ENCODE results near the gene CASP14. TPM values are rescaled to one million over a fixed set of nuclear protein-coding genes. Genes with fewer than 3 reads are reported as not detected.

Gene CASP14
- total RNA-seq, 1 experiment from 2014 or later = not detected

DNA sequence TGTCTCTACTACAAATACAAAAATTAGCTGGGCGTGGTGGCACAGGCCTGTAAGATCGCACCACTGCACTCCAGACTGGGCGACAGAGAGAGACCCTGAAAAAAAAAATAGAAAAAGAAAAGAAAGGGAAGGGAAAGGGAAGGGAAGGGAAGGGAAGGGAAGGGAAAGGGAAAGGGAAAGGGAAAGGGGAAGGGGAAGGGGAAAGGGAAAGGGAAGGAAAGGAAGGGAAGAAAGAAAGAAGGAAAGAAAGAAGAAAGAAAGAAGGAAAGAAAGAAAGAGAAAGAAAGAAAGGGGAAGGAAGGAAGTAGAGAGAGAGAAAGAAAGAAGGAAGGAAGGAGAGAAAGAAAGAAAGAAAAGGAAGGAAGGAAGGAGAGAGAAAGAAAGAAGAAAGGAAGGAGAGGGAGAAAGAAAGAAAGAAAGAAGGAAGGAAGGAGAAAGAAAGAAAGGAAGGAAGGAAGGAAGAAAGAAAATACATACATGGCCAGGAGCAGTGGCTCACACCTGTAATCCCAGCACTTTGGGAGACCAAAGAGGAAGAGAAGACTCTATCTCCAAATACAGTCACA, 49.8 kb downstream of the CASP14 start:
- Histone ChIP-seq H3K36me3 (ENCODE audit: insufficient read depth, low read length) (no peaks in the 10 kb centered on the region), H3K27ac (ENCODE audit: low read length) (no peak overlapping the region), H3K9me2 (replicated peaks; ENCODE audit: insufficient read depth, low read length) (no peaks in the 10 kb centered on the region), H3K27me3 (ENCODE audit: low read length) (no peaks in the 10 kb centered on the region), H2AFZ (ENCODE audit: low read length) (no peak overlapping the region), H3K4me3 (ENCODE audit: low read length) (no peak overlapping the region), H3K4me2 (ENCODE audit: low read depth, low read length, poor library complexity, severe bottlenecking) (no peak overlapping the region), H3K4me1 (ENCODE audit: low read length) (no peaks in the 10 kb centered on the region), H4K20me1 (ENCODE audit: insufficient read depth, low read depth, low read length) (no peaks in the 10 kb centered on the region), H3K9ac (ENCODE audit: low read length) (no peak overlapping the region), H3K9me3 (ENCODE audit: low read length) (no peaks in the 10 kb centered on the region), H3K79me2 (ENCODE audit: low read length) (no peaks in the 10 kb centered on the region)
- no peak for DNase-seq

DNA sequence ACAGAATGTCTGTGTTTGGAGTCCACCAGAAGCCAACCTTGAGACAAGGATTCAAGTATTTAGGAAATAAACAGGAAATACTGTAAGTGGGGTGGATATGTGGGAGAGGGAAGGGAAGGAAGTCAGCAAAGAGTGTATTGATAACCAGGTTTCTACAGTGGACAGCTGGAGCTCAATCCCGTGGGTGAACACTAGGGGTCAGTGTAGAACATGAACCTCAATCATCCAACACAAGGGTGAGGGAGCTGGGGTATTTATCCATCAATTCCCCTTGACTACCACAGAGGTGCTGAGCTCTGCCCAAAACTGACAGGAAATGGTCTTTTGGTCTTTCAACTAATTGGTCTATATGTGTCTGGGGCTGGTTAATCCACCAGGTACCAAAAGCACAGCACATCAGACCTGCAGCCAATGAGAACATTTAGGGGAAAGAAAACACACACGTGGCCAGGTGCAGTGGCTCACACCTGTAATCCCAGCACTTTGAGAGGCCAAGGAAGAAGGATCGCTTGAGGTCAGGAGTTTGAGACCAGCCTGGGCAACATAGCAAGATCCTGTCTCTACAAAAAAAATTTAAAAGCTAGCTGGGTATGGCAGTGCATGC, 52.3 kb downstream of the CASP14 start:
- Histone ChIP-seq H3K79me2 (ENCODE audit: low read length) (no peaks in the 10 kb centered on the region), H3K27me3 (ENCODE audit: low read length) (no peaks in the 10 kb centered on the region), H4K20me1 (ENCODE audit: insufficient read depth, low read depth, low read length) (no peaks in the 10 kb centered on the region), H3K4me2 (ENCODE audit: low read depth, low read length, poor library complexity, severe bottlenecking) (no peak overlapping the region), H3K4me3 (ENCODE audit: low read length) (no peak overlapping the region), H3K9ac (ENCODE audit: low read length) (no peak overlapping the region), H3K27ac (ENCODE audit: low read length) (no peak overlapping the region), H3K9me3 (ENCODE audit: low read length) (no peaks in the 10 kb centered on the region), H3K4me1 (ENCODE audit: low read length) (no peaks in the 10 kb centered on the region), H3K36me3 (ENCODE audit: insufficient read depth, low read length) (no peaks in the 10 kb centered on the region), H3K9me2 (replicated peaks; ENCODE audit: insufficient read depth, low read length) (no peaks in the 10 kb centered on the region), H2AFZ (ENCODE audit: low read length) (no peak overlapping the region)
- peak; percentile 84 for DNase-seq

DNA sequence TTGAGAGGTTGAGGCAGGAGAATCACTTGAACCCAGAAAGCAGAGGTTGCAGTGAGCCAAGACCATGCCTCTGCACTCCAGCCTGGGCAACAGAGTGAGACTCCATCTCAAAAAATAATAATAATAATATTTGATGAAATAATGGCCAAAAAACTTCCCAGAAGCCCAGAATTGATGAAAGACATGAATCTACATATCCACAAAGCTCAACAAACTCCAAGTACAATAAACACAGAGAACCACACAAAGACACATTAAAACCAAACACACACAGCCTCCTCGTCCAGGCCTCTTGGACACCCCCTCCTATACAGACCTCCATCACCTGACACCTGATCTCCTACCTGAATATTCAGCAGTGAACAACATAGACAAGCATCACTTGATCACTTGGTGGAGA, 54.7 kb downstream of the CASP14 start:
- H3K4me2 ChIP-seq (ENCODE audit: low read depth, low read length, poor library complexity, severe bottlenecking) = no peak overlapping the region
- H3K79me2 ChIP-seq (ENCODE audit: low read length) = no peaks in the 10 kb centered on the region
- H3K9ac ChIP-seq (ENCODE audit: low read length) = no peak overlapping the region
- no peaks in the 10 kb centered on the region for H3K4me1 ChIP-seq (ENCODE audit: low read length)
- no peaks in the 10 kb centered on the region for H3K9me3 ChIP-seq (ENCODE audit: low read length)
- no peaks in the 10 kb centered on the region for H3K27me3 ChIP-seq (ENCODE audit: low read length)
- H3K36me3 ChIP-seq (ENCODE audit: insufficient read depth, low read length) = no peaks in the 10 kb centered on the region
- no peaks in the 10 kb centered on the region for H4K20me1 ChIP-seq (ENCODE audit: insufficient read depth, low read depth, low read length)
- no peak overlapping the region for H3K27ac ChIP-seq (ENCODE audit: low read length)
- DNase-seq = no peak
- no peak overlapping the region for H2AFZ ChIP-seq (ENCODE audit: low read length)
- H3K4me3 ChIP-seq (ENCODE audit: low read length) = no peak overlapping the region
- H3K9me2 ChIP-seq (replicated peaks; ENCODE audit: insufficient read depth, low read length) = no peaks in the 10 kb centered on the region

DNA sequence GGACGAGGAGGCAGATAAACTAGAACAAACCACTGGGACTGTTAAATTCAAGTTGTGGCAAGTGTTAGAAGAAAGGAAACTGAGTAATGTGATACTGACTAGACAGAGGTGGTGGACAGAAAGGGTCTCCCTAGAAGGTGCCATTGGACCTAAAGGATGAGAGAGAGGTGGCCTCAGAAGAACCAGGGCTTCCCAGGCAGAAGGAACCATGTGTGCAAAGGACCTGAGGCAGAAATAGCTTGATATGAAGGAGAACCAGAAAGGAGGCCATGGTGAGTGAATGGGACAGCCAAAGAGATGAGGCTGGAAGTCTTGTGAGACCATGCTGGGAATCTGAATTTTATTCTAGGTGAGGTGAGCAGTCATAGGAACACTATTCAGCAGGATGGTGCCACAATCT, 55.1 kb downstream of the CASP14 start:
- Histone ChIP-seq H3K79me2 (ENCODE audit: low read length) (no peaks in the 10 kb centered on the region), H3K27me3 (ENCODE audit: low read length) (no peaks in the 10 kb centered on the region), H3K9me3 (ENCODE audit: low read length) (no peaks in the 10 kb centered on the region), H3K27ac (ENCODE audit: low read length) (no peak overlapping the region), H2AFZ (ENCODE audit: low read length) (no peak overlapping the region), H3K4me2 (ENCODE audit: low read depth, low read length, poor library complexity, severe bottlenecking) (no peak overlapping the region), H4K20me1 (ENCODE audit: insufficient read depth, low read depth, low read length) (no peaks in the 10 kb centered on the region), H3K4me1 (ENCODE audit: low read length) (no peaks in the 10 kb centered on the region), H3K4me3 (ENCODE audit: low read length) (no peak overlapping the region), H3K9me2 (replicated peaks; ENCODE audit: insufficient read depth, low read length) (no peaks in the 10 kb centered on the region), H3K9ac (ENCODE audit: low read length) (no peak overlapping the region), H3K36me3 (ENCODE audit: insufficient read depth, low read length) (no peaks in the 10 kb centered on the region)
- DNase-seq = no peak

DNA sequence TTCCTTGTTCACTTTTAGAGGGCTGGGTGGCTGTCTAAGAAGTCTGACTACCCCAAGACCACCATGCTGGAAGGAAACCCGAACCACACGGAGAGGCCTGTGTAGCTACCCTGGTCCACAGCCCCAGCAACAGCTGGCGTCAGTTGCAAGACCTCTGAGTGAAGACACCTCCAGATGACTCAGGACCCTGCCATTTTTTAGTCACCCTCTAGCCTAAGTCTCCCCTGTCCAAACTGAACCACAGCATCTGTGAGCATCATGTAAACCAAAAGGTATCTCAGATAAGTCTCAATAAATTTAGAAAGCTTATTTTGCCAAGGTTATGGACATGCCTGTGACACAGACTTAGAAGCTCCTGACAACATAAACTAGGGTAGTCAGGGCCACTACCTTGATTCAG, 55.8 kb downstream of the CASP14 start:
- Histone ChIP-seq H3K4me3 (ENCODE audit: low read length) (no peak overlapping the region), H3K79me2 (ENCODE audit: low read length) (no peaks in the 10 kb centered on the region), H3K4me2 (ENCODE audit: low read depth, low read length, poor library complexity, severe bottlenecking) (no peak overlapping the region), H3K4me1 (ENCODE audit: low read length) (no peaks in the 10 kb centered on the region), H2AFZ (ENCODE audit: low read length) (no peak overlapping the region), H3K9ac (ENCODE audit: low read length) (no peak overlapping the region), H3K9me2 (replicated peaks; ENCODE audit: insufficient read depth, low read length) (no peaks in the 10 kb centered on the region), H4K20me1 (ENCODE audit: insufficient read depth, low read depth, low read length) (no peaks in the 10 kb centered on the region), H3K27ac (ENCODE audit: low read length) (no peak overlapping the region), H3K9me3 (ENCODE audit: low read length) (no peaks in the 10 kb centered on the region), H3K36me3 (ENCODE audit: insufficient read depth, low read length) (no peaks in the 10 kb centered on the region), H3K27me3 (ENCODE audit: low read length) (no peaks in the 10 kb centered on the region)
- DNase-seq = no peak

DNA sequence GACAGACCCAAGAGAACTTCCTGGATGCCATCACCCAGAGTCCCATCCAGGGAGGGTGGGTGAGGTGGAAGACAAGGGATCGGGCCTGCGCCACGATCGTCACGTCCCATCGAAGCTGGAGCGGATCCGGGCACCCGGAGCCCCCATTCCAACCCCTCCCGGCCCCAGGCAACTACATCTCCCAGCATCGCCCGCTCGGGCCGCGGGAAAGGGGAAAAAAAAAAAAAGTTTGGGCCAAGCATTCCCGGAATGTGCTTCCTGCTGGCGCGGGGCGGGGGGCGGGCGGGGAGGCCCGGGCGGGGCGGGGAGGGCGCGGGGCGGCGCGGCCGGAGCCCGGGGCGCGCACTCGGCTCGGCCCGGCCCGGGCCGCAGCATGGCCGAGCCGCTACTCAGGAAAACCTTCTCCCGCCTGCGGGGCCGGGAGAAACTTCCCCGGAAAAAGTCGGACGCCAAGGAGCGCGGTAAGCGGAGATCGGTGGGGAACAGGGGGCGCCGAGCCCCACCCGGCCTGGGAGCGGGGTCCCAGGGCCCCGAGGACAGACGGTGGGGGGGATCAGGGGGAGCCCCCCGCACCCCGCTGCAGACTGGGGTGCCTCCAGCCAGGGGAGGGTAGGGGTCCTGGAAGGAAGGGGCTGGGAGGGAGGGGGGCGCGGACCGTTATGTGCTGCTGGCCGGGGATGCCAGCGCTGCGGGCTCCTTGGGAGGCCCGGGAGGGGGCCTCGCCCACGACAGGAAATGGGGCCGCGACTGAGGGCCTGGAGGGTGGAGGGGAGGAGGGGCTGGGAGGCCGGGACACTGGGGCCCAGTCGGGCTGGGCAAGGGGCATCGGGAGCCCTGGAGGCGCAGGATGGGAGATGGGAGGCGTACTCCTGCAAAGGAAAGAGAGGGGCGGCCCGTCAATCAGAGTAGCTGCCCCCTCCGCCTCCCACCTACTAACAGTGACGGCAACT, 58.1 kb downstream of the CASP14 start, which contains the start of gene SYDE1:
SYDE1 (plus strand) TSS at position 341 of the 950 bp plus-strand sequence; CDS start at position 374, 33 bp downstream.
- Histone ChIP-seq H2AFZ (ENCODE audit: low read length) (no peak within 1 kb of the TSS), H3K9ac (ENCODE audit: low read length) (no peak within 1 kb of the TSS), H3K4me3 (ENCODE audit: low read length) (no peak within 1 kb of the TSS), H3K4me1 (ENCODE audit: low read length) (no peaks in the 10 kb centered on the region), H3K4me2 (ENCODE audit: low read depth, low read length, poor library complexity, severe bottlenecking) (no peak within 1 kb of the TSS), H3K9me2 (replicated peaks; ENCODE audit: insufficient read depth, low read length) (no peaks in the 10 kb centered on the region), H3K36me3 (ENCODE audit: insufficient read depth, low read length) (no peaks in the 10 kb centered on the region), H3K27ac (ENCODE audit: low read length) (no peak within 1 kb of the TSS), H3K79me2 (ENCODE audit: low read length) (no peaks in the 10 kb centered on the region), H4K20me1 (ENCODE audit: insufficient read depth, low read depth, low read length) (no peaks in the 10 kb centered on the region), H3K9me3 (ENCODE audit: low read length) (no peaks in the 10 kb centered on the region), H3K27me3 (ENCODE audit: low read length) (no peaks in the 10 kb centered on the region)
- DNase-seq = no peak

Other genes starting within 250 kb of the CASP14 start
- 0.15 TPM in 1 of 2 replicates, not detected in the other for gene OR7A5, start 214.3 kb upstream of the CASP14 start, total RNA-seq (2014; rRNA removed; shearing (Covaris generic); ENCODE audit: low replicate concordance)
- gene OR7C1, start 214.3 kb upstream of the CASP14 start, total RNA-seq (2014; rRNA removed; shearing (Covaris generic); ENCODE audit: low replicate concordance) = not detected in 2 replicates
- gene OR7A10, start 200.6 kb upstream of the CASP14 start, total RNA-seq (2014; rRNA removed; shearing (Covaris generic); ENCODE audit: low replicate concordance) = not detected in 2 replicates
- gene OR7A17, start 163.3 kb upstream of the CASP14 start, total RNA-seq (2014; rRNA removed; shearing (Covaris generic); ENCODE audit: low replicate concordance) = not detected in 2 replicates
- not detected in 2 replicates for gene OR7C2, start 108.0 kb upstream of the CASP14 start, total RNA-seq (2014; rRNA removed; shearing (Covaris generic); ENCODE audit: low replicate concordance)
- gene SLC1A6, start 69.6 kb upstream of the CASP14 start, total RNA-seq (2014; rRNA removed; shearing (Covaris generic); ENCODE audit: low replicate concordance) = not detected in 2 replicates
- not detected in 2 replicates for gene OR1I1, start 32.7 kb downstream of the CASP14 start, total RNA-seq (2014; rRNA removed; shearing (Covaris generic); ENCODE audit: low replicate concordance)
- gene SYDE1, start 57.9 kb downstream of the CASP14 start, total RNA-seq (2014; rRNA removed; shearing (Covaris generic); ENCODE audit: low replicate concordance) = not detected in 2 replicates
- gene NOTCH3, start 151.5 kb downstream of the CASP14 start, total RNA-seq (2014; rRNA removed; shearing (Covaris generic); ENCODE audit: low replicate concordance) = 0.45 and 3.2 TPM in 2 replicates
- 0.11 and 1.6 TPM in 2 replicates for gene EPHX3, start 183.0 kb downstream of the CASP14 start, total RNA-seq (2014; rRNA removed; shearing (Covaris generic); ENCODE audit: low replicate concordance)